Gastrocnemius medialis (tissue), 4 donors: ENCODE results near the gene MAPK13.

Source experiments
- CTCF ChIP-seq, 5 experiments: fragments of 450-650 bp in 3 of 5; fragments of 200-600 bp in 2 of 5; sonication (generic) in 2 of 5; IDR thresholded peaks in 4 of 5; conservative IDR thresholded peaks in 1 of 5; 1 replicate in 4 of 5; 2 replicates in 1 of 5; pipeline ENCODE4 v1.5.1; 2016 to 2019; ENCODE audit warnings: antibody characterized with exemption in 5 of 5, mild to moderate bottlenecking in 3 of 5, moderate library complexity in 3 of 5
- POLR2A ChIP-seq, 2 donors: fragments of 450-650 bp; IDR thresholded peaks; one replicate each; pipeline ENCODE4 v1.6.1; 2017; ENCODE audit warnings: antibody characterized with exemption in 2 of 2, mild to moderate bottlenecking in 2 of 2, moderate library complexity in 2 of 2

DNA sequence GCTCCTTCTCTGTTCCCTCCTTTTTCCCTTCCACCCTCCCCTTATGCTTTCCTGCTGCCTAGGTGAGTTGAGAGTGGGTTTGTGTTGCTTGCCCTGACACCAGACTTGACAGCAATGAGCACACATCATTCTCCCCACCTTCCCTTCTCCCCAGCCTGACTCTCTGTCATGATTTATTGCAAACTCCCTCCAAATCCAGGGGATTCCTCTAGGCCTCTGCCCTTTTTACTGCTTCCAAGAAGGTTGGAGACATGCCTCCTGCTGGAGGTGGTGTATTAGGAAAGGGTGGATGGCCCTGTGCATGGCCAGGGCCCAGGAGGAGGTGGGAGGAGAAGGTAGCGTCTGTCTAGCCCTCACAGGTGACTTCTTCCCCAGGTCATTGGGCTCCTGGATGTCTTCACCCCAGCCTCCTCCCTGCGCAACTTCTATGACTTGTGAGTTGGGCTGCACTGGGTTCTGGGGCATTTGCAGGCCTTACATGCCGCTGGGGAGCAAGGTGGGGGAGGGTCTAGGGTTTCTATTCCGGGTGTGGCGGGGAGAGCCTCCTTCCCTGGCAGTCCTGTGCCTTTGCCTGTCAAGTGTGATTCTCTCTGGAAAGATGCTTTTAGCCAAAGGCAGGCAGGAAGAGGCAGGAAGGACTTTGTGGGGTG, 2.1 kb downstream of the MAPK13 start:
- TF ChIP-seq CTCF (IDR thresholded peaks at IDR 0.05 in 4 of 5, conservative IDR thresholded peaks at IDR 0.05 in 1 of 5) (no peak), POLR2A (IDR thresholded peaks at IDR 0.05) (no peak)
